Amniotic stem cell (primary cell): ENCODE measurements around the gene HCFC1.
A peak's percentile ranks its signal among the peaks of the same experiment; 100 is the strongest.

Experiments
- DNase-seq: peaks from one replicate; lab custom pipeline; 2025; lab: John Stamatoyannopoulos, UW

HCFC1 gene

DNA sequence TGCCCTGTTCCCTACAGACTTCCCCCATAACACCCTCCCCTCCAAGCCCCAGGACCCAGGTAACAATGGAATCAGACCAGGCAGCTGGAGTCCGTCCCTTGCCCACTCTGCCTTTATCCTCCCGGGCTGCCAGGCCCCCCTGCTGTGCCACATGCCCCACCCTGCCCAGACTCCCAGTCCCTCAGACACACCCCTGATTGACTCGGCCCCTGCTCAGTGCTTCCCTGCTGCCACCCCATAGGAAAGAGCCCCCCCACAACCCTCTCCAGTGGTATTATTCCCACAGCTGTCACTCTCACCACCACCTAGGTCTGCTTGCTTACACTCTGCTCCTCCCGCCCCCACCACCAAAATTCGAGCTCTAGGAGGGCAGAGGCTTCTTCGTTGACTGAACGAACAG is 32.0 kb downstream of the HCFC1 start:
- no peak for DNase-seq

DNA sequence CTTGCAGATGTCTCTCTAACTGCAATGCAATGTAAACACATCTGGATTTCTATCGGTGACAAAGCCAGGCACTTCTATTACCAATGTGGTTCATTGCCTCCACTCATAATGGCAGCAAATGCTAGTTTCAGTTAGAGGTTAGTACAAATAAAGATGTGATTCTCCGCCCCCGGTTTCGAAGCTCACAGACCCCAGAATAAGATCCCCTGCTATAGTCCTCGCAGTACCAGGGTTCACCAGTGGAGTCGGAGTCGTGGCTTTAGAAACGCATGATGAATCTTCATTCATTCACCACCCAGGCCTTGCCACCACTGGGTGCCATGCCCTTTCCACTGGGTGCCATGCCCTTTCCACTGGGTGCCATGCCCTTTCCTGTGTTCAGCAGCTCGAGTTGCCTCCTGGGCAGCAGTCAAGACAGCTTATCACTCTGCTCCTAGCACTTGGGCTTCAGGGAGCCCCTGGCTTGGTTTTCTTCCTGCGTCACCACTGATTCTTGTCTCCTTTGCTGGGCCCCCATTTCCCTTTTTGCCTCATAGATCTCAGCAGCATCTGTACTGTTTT is 33.3 kb downstream of the HCFC1 start:
- DNase-seq: no peak

DNA sequence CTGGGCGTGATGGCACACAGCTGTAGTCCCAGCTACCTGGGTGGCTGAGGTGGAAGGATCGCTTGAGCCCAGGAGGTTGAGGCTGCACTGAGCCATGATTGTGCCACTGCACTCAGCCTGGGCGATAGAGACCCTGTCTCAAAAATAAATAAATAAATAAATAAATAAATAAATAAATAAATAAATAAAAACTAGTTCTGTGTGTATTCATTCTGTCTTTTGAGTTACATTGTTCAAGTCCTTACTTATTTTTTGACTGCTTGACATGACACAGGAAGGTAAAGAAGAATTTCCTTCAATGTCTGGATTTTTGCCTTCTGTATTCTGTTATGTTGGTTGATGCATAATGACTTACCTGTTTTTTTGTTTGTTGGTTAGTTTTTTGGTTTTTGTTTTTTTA is 34.6 kb downstream of the HCFC1 start:
- no peak for DNase-seq

DNA sequence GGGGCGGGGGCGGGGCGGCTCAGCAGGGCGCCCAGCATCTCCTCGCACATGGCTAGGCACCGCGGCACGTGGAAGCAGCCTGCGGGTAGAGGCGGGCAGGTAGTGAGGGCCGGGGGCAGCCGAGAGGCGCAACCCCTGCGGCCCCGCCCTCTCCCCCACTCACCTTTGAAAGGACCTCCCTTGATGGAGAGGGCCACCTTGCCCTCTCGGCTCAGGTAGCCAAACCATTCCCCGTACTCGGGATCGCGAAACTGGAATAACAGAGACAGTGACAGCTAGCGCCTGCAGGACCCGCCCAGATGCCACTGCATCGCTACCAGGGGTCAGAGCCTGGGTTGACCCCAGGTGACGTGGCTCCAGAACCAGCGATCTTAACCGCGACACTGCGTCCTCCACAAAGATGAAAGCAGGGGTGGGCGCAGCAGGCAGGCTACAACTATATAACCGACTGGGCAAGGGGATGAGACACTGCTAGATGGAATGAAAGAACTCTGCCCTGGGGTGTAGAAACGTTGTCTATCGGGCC is 36.2 kb downstream of the HCFC1 start:
- no peak for DNase-seq

DNA sequence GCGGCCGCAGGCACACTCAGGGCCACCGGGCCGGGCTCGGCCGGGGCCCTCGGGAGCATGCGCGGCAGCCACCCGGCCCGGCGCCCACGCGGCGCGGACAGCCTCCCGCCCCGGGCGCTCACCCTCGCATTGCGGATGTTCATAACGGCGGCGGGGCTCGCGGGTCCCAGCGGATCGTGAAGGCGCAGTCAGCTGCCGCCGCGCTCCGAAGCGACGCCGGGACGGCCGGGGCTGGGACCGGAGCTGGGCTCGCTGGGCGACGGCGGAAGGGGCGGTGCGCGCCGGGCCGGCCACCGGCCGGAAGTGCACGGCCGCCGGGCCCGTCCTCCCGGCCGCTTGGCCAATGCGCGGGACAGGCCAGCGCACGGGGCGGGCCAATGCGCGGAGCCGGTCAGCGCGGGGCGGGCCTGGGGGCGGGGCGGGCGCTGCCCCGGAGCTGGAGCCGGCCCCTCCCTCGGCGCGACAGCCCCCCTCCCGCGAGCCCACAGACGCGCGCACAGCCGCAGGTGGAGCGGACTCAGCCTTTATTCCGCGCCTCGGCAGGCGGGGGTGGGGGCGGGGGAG is 36.8 kb downstream of the HCFC1 start, which contains the start of gene NAA10:
Gene NAA10, minus strand, starts transcription at position 276 of the 564 bp plus-strand sequence. Its CDS starts 133 bp downstream, at position 143.
- DNase-seq: peak; percentile 43

DNA sequence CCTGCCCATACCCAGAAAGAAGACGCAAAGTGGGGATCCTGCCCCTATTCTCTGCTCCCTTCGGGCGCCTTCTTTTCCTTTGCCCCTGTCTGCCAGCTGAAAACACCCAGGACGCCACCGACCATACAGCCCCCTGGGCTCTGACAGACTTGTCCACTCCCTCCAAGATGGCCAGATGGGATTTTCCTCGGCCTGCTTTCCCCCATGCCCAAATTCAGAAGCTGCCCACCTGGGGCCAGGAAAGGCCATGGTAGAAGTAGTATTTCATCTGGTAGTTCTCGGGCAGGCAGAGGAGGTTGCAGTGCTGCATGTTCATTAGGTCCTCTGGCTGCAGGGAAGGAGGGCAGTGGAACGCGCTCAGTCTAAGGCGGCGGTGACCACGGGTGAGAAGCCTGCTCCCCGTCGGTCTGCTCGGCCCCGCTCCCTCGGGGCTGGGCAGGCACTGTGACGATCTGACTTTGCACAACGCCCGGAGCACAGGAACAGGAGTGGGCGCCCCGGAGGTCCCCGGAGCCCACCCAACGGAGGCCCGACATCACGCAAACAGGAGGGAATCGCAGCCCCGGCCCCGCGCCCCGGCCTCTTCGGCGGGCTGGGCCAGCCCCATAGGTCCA is 37.4 kb downstream of the HCFC1 start:
- no peak for DNase-seq

DNA sequence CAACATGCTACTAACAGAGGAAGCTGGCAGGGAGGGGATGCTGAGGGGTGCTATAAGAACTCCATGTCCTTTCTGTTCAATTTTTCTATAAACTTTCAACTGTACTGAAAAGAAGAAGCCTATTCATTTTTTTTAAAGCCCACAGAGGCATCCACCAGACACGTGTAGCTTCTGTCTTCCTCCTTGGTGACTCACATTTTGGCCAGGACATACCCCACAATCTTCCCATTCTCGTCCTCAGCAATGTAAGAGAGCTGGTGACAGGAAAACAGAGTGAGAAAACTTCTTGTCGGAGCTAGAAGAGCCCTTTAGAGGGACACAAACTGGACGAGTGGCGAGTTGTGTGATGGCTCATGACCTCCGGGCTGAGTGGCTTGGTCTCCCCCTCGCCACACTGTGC is 37.9 kb downstream of the HCFC1 start:
- no peak for DNase-seq

DNA sequence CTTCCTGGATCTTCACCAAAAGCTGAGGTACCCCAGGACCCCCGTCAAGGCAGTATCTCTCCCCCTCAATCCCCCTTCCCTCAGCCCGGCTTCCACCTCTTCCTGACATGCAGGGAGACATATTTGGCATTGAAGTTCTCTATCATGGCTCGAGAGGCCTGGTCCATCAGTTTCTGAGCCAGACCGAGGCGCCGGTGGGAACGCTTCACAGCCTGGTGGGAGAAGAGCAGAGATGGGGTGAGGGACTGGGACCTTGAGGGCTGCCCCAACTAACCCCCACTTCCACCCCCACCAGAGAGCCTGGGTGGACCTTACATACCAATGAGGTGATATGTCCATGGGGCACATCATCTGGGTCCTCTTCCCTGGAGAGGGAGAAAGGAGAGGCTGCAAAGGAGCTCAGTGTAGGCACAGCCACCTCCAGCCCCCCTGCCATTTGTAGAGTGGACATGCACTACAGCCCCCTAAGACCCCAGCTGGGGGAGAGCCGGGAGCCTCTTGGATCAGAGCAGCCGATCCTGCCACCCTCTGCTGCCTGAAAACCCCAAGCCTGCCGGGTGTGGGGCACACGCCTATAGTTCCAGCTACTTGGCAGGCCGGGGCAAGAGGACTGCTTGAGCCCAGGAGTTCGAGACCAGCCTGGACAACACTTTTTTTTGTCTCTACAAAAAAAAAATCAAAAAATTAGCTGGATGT is 39.2 kb downstream of the HCFC1 start:
- no peak for DNase-seq

DNA sequence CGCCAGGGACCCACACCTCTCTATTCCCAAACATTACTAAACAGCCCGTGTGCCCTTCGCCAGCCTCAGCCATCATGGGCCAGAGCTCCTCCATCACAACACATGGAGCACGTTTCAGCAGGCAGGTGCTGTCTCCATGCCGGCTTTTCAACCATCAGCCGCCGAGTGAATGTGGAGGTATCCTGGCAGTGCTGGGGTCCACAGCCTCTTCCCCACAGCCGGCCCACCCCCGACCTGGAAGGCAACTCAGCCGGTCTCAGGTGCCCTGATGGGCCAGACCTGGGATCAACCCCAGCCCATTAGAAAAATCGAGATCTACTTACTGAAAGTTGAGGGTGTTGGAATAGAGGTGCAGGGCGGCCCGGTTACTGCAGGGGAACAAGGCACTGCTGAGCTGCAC is 39.9 kb downstream of the HCFC1 start:
- DNase-seq: no peak

DNA sequence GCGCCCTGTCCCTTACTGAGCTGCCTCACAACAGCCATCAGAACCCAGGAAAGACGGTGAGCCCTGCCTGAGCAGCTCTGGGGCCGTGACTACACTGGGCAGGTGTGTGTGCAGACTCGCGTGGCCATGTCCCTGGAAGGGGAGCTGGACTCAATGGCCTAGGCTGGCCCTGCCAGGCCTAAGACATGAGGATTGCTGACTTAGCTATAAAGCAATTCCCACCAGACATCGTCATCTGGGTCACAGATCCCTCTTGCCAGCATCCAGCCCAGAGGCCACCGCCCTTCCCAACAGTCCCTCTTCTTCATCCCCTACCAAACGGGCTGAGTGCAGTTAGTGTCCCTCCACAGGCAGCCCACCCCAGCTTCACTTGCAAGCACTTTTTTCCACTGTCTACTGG is 40.5 kb downstream of the HCFC1 start:
- DNase-seq: no peak

DNA sequence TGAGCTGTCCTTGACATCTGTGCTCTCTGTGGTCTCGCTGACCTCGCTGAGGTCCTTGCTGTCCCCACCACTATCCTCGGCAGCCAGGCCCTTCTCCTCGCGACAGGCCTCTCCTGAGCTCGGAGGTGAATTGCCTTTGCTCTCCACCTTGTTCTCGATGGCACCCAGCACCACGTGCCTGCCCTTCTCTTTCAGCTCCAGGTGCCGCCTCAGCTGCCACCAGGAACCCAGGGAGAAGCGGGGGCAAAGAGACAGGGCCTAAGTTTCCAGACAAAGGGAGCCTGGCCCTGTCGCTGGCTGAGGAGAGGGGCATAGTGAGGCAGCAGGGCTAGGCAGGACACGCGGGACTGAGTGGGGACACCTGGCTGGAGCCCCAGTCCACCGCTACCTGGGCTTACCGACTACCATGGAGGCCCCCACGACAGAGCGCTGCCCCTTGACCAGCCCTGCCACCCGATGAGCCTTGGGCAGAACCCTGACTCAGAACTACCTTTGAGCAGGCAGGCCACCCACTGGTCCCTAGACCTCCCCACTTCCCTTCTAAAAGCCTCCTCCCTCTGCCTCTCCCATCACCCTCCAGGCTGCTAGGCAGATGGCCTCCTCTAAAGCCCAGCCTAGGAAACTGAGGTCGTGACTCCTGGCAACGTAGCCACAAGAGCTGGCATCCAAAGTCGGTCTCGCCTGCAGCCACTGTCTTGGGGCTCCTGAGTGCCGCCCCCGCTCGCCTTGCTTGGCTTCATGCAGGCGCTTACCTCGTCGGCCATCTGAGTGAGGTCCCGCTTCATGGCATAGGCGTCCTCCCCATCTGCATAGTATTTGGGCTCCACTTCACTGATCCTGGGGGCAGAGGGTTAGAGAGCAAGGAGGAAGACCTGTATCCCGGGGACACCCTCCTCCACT is 41.4 kb downstream of the HCFC1 start:
- no peak for DNase-seq

DNA sequence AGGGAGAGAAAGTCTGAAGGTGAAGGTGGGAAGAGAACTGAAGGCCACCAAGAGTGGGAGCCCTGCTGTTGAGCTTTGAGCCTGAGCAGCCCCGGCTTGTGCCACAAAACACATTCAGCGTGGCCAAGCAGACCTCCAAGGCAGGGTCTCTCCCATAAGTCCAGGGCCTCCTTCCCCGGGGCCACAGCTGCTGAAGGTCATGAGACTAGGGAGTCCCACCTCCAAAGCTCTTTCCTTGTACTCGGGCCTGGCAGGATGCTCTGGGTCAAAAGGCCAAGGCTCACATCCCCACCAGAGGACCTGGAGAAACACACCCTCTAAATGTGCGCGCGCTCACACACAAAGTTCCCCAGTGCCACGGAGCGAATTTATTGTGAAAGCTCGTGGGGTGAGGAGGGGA is 42.0 kb downstream of the HCFC1 start:
- DNase-seq: no peak

DNA sequence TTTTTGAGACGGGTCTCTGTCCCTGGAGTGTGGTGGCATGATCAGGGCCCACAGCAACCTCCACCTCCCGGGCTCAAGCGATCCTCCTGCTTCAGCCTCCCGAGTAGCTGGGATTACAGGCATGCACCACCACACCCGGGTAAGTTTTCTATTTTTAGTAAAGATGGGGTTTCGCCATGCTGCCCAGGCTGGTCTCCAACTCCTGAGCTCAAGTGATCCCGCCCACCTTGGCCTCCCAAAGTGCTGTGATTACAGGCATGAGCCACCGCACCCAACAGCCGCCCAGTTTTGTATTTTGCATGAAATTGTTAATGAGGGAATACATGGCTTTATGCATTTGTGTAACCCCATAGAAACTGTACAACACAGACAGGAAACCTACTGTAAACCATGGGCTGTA is 42.8 kb downstream of the HCFC1 start:
- no peak for DNase-seq

DNA sequence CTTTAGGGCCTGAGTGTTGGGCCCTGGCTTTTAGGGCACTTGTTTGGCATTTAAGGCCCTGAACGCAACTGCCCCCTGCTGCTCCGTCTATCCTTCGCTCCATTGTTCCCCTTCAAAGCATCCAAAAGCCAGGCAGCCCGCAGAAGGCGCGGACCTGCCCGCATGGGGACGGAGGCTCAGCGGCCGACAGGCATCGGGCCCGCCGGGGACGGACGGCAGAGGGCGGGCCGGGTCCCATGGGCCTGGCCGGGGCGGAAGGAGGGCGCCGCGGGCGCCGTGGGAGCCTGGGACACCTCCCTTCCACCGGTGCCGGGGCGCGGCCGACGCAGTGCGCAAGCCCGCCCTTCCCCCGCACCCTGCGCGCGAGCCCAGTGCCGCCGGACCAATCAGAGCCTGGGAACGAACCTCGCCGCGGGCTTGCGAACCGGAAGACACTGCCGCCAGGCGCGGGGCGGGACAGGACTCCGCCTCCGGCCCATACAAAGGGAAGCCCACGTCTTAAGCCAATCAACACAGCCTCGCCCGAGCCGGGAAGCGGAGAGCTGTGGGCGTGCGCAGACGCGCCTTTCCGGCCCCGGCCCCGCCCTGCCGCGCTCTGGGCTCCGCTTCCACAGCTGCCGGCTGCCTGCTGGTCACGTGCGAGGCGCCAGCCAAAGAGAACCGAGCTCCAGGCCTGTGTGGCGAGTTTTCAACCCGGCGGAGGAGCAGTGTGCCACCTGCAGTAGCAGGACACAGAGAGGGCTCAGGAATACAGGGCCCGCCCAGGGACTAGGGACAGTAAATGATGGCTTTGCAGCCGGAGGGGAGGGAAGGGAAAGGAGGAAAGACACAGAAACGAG is 43.5 kb downstream of the HCFC1 start:
- peak; percentile 91 for DNase-seq

DNA sequence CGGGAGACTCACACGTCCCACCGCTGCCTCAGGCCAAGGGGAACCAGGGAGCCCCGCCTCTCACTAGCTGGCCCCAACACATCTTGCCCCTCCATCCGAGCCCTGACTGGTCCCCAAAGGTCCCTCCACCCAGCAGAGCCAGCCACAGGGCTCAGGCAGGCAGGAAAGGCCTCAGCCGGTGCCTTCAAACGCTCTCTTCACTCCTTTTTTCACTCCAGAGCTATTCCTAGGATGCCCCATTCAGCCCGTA is 44.0 kb downstream of the HCFC1 start:
- DNase-seq: no peak

DNA sequence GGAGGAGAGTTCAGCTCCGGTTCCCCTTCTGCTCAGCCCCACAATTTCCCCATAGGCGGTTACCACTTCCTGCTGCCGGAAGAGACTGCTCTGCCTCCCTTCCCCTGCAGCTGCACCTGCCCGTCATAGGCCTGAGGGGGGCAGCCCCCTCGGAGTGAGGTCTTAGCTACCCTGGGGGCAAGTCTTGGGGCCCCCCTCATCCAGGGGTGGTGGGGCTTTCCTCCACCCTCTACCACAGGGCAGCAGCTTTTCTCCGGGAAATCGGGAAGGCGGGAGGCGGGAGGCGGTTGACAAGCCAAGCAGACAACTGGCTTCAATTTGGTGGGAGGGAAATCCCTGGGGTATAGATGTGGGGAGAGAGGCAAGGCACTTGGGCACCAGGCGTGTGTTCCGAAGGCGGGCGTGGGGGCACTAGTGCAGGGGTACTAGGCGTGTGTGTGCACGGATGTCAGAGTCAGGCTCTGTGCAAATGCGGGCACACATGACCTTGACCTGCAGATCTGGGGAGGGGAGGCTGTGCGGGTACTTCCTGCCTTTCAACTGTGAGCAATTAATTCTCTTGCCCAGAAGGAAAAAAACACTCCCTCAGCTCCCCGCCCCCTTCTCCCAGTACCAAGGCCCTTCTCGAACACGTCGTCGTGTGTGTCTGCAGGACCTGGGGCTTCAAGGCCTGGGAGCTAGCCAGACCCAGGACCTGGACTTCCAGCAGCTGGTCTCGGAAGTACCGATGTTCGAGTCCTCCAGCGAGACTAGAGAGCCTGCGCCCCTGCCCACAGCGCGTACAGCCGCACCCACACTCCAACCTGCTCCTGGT is 44.6 kb downstream of the HCFC1 start:
- no peak for DNase-seq

DNA sequence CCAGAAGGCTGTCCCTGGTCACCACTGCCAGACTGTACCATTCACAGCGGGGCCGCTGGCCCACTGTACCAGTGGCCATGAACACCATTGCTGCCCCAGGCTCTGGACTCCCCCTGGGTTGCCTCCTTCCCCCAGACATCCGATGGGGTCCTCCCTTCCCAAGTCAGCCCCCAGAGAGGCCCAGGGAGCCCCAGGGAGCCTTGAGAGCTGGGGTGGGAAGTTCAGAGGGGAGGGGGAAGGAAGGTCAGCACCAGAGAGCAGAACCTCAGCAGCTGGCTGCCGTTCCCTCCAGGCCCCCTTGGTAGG is 45.1 kb downstream of the HCFC1 start:
- no peak for DNase-seq

DNA sequence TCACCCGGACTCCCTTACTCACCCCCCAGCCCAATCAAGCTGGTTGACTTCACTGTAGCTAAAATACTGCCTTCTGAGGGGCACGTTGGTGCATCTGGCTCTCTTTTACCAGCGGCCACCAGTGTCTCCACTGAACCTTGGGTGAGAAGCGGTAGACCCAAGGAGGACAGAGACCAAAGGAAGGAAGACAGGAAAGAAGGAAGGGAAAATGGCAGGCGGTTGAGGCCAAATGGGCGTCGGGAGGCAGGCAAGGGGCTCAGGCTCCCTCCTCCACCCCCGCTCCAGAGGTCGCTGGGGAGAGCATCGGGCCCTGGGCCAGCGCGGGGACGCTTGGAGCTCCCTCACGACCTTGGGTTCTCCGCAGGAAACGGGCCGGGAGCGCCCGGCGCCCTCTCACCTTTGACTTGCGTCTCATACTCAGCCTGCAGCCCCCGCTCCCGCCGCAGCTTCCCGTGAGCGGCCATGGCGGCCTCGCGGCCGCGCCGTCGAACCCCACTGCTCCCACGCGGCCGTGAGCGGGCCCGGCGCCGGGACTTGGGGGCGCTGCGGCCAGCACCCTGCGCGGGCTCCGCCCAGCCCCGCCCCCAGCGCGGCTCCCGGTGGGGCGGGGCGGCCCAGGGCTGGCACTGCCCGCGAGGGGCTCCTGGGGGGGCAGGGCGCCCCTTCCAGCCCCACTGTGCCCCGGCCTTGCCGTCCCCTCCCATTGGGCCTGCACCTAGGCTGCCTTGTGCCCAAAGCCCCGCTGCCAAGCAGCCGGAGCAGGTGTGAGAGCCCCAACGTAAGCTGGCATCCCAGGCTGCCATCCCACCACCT is 45.7 kb downstream of the HCFC1 start, which contains the start of gene ARHGAP4:
Gene ARHGAP4, minus strand, starts transcription at position 526 of the 813 bp plus-strand sequence. Its CDS starts 62 bp downstream, at position 464.
- no peak for DNase-seq

DNA sequence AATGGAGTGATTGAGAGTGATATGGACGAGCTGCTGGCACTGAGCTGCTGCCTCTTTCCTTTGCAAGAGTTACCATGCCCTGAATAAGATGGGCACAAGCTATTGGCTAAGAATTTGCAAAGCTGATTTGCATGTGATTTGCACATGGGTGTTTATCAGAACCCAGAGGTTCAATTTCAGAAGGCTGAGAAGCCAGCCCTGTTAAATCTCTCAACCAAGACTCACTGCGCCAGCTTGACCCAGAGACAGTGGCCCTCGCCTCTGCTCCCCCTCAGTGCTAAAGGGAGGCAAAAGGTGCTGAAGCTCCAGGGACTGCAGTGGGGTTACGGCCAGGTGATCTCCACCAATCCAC is 46.3 kb downstream of the HCFC1 start:
- no peak for DNase-seq
